GM12875 (cell line): ENCODE measurements around the gene SYNCRIP.

ENCODE experiments used
- H3K4me3 ChIP-seq: one replicate; pipeline ENCODE4 v1.5.1; 2011; ENCODE audit warnings: low read depth, low read length, control low read depth
- TF ChIP-seq, protein P1 (sequence below): IDR thresholded peaks from 2 replicates; pipeline ENCODE4 v1.5.1; 2011; ENCODE audit warnings: low read depth, mild to moderate bottlenecking, control low read depth, inconsistent platforms, low read length, moderate library complexity, borderline replicate concordance; ENCODE audit not compliant: insufficient read depth

SYNCRIP gene

DNA sequence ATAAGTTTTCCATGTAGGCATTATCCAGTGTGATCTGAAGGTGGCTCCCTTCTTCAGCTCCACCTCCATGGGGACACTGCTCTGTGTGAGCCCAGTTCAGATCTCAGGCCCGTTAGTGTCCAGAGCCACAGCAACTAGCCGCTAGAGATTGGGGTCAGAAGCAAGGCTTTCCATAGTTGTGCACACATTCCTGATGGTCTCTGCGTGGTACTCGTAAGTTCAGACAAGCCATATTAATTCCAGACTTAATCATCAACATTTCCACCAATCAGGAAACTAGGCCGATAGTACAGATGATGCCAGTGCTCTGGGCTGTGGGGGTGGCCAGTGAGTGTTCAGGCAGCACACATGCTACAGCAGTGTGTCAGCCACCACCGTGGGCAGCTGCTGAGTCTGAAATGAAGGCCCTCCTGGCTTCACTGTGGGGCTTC lies 17.5 kb upstream of the SYNCRIP start:
- TF ChIP-seq, protein P1, sequence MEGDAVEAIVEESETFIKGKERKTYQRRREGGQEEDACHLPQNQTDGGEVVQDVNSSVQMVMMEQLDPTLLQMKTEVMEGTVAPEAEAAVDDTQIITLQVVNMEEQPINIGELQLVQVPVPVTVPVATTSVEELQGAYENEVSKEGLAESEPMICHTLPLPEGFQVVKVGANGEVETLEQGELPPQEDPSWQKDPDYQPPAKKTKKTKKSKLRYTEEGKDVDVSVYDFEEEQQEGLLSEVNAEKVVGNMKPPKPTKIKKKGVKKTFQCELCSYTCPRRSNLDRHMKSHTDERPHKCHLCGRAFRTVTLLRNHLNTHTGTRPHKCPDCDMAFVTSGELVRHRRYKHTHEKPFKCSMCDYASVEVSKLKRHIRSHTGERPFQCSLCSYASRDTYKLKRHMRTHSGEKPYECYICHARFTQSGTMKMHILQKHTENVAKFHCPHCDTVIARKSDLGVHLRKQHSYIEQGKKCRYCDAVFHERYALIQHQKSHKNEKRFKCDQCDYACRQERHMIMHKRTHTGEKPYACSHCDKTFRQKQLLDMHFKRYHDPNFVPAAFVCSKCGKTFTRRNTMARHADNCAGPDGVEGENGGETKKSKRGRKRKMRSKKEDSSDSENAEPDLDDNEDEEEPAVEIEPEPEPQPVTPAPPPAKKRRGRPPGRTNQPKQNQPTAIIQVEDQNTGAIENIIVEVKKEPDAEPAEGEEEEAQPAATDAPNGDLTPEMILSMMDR: no peak
- H3K4me3 ChIP-seq: no peak overlapping the region

DNA sequence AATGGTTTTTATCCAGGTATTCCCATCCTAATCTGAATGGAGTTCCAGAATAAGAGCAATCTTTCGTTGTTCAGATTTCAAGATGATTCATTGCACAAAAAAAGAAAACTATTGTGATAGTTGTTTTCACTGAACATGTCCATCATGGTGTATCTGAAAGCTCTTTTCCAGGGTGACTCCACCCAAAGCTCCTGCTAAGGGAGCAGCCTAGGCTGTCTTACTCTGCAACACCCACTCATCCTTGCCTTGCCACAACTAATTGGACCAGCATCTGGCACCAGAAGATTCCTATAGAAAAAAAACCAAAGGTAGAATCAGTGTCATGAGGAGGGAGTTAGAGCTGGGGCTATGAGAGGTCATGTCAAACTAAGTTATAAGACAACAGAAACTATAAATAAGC lies 7.9 kb upstream of the SYNCRIP start:
- TF ChIP-seq, protein P1: no peak
- no peak overlapping the region for H3K4me3 ChIP-seq

DNA sequence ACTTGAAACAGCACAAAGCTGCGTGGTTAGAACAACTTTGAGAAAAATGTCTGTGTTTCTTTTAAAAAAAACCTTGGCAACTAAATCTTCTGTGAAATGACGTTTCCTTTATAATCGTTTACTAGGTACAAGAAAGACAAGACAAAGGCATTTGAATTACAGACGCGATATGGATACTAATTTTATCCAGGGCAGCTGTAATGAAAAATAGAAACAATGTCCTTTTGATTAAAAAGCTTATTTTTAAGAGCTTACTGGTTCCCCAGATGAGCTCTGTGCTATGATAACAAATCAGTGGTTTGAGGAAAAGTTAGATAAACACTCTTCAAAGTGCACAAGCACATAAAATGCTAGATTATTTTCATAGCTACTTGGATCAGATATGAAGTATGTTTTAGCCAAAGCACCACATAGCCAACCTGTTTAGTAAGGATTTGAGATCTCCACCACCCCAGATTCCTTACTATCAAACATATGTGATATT lies 1.6 kb upstream of the SYNCRIP start:
- H3K4me3 ChIP-seq: peak overlapping the region; percentile 16

DNA sequence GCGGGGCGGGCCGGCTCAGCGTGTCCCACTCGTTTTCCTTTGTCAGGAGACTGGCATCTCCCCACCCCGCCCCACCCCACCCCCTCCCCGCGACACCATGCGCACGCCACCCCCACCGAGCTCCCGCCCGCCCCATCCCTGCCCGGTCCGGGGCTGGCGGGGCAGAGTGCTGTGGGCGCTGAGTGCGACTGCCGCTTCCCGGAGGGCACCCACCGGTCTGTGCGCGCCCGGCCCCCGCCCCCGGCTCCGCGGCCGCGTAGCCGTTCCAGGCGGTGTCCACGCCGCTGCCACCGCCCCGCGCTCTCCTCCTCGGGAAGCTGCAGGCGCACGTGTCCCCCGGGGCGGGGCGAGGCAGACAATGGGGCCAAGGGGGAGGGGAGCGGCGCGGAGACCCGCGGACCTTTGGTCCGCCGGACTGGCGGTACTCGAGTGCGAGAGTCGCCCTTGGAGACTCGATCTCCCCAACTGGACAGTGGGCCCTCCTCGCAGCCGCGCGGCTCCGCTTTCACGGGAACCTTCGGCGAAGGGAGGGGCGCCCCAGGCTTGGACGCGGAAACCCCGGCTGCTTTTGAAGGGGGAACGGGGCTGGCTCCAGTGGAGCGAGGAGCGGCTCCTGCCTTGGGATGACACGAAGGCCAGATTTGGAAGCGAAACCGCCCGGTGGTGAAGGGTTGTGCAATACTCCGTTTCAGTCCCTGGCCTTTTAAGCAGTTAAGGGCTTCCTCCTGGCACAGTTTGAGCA lies 1.0 kb upstream of the SYNCRIP start:
- H3K4me3 ChIP-seq: peak overlapping the region; percentile 76
- TF ChIP-seq, protein P1: no peak

More for the DNA sequence above, 1.6 kb upstream of the SYNCRIP start:
- TF ChIP-seq, protein P1: no peak

DNA sequence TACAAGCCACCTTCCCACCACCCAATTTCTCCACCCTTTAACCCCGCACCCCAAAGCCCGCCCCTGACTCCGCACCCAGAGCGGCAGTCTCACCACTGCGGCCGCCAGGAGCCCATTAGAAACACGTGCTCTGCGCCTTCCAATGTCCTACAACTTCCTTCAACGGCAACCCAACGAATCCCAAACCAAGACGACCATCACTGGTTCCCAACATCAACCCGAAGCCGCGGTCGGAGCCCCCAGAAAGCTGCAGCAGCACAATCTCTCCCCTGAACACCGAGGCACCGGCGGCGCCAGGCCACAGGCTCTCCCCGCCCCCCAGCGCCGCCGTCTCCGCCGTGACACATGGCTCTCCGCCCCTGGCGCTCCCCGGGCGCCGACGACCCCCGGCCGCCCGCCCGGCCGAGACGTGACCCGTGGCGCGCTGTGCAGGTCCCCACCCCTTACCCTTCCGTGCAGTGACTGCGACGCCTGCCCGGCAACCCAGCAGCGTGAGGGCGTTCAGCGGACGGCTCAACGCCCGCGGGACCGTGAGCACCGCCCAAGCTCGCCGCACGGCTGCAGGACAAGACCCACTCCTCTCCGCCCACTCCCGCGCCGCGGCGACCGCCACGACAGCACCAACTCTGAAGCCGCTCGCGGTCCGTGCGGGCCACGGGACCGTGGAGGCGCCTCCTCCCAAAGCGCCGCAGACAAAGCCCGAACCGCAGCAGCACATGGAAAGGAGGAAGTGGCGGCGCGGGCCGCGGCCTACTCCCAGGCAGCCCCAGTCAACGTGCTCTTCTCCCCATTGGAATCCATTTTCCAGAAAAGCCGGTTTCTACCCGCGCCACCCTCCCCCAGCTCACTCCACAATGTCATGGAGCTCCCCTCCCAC lies 551 bp downstream of the SYNCRIP start:
- peak overlapping the region; percentile 91 for H3K4me3 ChIP-seq
- TF ChIP-seq, protein P1: no peak

DNA sequence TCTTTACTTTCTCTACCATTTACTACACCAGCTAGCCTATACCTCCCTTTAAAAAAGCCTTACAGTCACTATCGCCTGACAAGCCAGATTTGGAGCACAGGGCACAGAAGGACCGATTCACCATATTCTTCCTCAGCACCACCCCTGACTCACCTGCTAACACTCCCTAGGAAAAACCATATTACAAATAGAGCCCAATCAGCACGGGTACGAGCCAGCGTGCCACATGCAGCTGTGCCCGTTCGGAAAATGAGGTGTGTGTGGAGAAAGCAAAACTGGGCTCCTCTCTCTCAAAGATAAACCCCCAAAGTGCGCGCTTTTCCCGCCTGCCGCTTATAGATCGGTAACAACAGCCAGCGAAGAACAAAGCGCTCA lies 1.2 kb downstream of the SYNCRIP start:
- H3K4me3 ChIP-seq: peak overlapping the region; percentile 91
- TF ChIP-seq, protein P1: no peak
